Body of pancreas (tissue), 4 donors: ENCODE data around the gene PLET1.

Source experiments
- CTCF ChIP-seq, 7 experiments: fragments of 450-650 bp in 4 of 7; fragments of 200-600 bp in 3 of 7; sonication (generic) in 3 of 7; IDR thresholded peaks; one replicate each; pipeline ENCODE4 v1.5.1; 2016 to 2019; ENCODE audit warnings: antibody characterized with exemption in 7 of 7
- POLR2A ChIP-seq, 3 donors: fragments of 450-650 bp; IDR thresholded peaks; one replicate each; pipeline ENCODE4 v1.6.1; 2016; ENCODE audit warnings: antibody characterized with exemption in 3 of 3, mild to moderate bottlenecking in 2 of 3

- no peak for TF ChIP-seq CTCF (IDR thresholded peaks at IDR 0.05)
- TF ChIP-seq POLR2A (IDR thresholded peaks at IDR 0.05), result no peak
Observed at GRCh38 chr11:112260490-112260889, at the start of gene PLET1.
